GM19463 (cell line): ENCODE results near the gene PSMG4.
A peak's percentile ranks its signal among the peaks of the same experiment; 100 is the strongest.

ENCODE experiments used
- ATAC-seq: cut with Tn5 transposase; IDR thresholded peaks from one replicate; pipeline ENCODE4 v1.9.1; 2021; ENCODE audit warnings: mild to moderate bottlenecking, moderate library complexity; ENCODE audit not compliant: unreplicated experiment

The PSMG4 gene

DNA sequence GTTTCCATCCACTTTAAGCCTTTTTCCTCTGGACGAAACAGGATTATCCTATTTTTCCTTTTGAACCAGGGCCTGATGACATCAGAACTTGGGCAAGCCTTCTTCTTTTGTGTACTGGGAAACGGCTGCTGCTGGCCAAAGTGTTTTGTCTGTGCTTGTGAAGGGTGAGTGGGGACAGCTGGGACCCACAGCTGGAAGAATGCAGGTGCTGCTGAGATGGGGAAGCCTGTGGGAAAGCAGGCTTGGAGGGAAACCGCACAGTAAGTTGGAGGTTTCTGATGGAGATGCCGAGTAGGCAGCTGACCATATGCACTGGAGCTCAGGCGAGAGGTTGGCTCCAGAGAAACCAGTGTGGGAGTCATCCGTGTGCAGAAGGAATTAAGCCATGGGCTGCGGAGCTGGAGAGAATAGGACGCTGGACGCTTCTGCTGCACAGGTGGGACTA, 8.5 kb upstream of the PSMG4 start:
- no peak for ATAC-seq

- ATAC-seq, result peak; percentile 86
Observed at GRCh38 chr6:3251462-3252314, 7.1 kb upstream of the PSMG4 start.

DNA sequence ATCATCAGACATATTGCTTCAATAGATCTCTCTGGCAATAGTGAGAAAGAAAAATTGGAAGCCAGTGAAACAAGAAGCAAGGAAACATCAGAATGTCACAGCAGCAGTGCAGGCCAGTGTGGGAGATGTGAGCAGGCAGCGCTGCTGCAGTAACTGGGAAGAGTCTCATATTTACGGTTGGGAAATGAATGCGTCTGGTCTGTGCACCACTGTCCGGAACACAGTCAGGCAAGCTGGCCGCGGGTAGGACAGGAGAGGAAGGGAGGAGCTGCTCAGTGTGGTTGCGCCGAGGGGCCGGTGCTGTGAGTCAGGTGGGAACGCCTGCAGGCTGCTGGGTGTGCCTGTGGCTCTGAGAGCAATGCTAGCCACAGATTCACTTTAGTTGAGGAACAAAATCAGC, 6.4 kb upstream of the PSMG4 start:
- ATAC-seq, result no peak

DNA sequence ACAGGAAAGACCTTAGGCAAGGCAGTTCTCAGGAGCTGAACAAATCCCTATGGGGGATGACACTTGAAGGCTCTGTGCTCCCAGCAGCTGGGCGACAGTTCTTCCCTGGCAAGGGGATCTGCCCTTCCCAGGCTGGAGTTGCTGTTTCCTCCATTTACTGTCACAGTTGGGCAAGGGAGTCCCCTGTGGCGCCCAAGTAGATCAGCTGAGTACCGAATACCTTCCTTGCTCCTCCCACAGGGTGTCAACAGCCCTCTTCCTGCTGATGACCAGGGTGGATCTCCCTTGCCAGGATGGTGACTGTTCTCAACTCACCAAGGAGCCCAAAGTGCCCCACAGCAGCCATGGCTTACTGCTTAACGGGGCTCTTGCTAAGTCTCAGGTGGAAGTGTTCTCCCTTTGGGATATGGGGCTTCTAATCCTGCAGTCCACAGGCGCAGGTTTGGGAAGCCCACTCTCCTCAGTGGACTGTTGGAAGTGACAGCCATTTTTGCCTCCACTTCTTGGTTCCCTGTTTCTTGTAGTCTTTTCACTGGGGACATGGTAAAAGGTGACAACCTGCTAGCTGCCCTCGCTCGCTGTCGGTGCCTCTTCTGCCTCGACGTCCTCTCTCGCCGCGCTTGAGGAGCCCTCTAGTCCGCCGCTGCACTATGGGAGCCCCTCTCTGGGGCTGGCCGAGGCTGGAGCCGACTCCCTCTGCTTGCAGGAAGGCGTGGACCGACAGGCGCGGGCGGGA, 5.7 kb upstream of the PSMG4 start:
- no peak for ATAC-seq

DNA sequence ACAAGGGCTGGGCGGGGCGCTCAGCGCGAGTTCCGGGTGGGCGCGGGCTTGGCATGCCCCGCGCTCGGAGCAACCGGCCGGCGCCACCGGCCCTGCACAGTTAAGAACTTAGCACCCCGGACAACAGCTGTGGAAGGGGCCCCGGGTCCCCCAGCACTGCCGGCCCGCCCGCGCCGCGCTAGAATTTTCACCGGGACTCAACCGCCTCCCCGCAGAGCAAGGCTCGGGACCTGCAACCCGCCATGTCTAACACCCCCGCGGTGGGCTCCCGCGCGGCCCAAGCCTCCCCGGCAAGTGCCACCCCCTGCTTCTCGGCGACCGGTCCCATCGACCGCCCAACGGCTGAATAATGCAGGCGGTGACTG, 5.2 kb upstream of the PSMG4 start:
- no peak for ATAC-seq

- no peak for ATAC-seq
Observed at GRCh38 chr6:3258201-3258600, 546 bp upstream of the PSMG4 start.

DNA sequence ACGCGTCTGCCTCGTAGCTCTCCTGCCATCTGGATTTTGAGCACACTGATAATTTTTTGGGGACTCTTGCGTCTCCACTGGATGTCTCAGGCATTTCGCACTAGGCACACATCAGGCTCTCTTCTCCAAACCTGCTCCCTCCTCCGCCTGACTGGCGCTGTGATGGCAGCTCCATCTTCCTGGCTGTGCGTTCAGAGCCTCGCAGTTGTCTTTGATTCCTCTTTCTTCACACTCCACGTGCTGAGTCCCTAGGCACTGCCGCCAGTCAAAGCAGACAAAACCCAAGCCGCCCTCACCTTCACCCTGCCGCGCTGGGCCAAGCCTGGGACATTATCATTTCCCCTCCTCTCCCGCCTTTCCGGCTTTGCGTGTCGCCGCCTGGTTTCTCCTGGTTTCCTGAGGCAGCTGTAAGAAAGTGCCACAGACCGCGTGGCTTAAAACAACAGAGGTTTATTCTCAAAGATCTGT, 778 bp downstream of the PSMG4 start:
- peak; percentile 28 for ATAC-seq

DNA sequence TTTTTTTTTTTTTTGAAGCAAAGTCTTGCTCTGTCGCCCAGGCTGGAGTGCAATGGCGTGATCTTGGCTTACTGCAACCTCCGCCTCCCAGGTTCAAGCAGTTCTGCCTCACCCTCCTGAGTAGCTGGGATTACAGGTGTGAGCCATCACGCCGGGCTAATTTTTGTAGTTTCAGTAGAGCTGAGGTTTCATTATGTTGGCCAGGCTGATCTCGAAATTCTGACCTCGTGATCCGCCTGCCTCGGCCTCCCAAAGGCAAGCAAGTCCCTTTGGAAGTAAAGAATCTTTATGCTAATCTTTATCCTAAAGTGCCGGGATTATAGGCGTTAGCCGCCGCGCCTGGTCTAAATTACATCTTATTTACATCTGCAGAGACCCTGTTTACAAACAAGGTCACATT, 1.5 kb downstream of the PSMG4 start:
- no peak for ATAC-seq

DNA sequence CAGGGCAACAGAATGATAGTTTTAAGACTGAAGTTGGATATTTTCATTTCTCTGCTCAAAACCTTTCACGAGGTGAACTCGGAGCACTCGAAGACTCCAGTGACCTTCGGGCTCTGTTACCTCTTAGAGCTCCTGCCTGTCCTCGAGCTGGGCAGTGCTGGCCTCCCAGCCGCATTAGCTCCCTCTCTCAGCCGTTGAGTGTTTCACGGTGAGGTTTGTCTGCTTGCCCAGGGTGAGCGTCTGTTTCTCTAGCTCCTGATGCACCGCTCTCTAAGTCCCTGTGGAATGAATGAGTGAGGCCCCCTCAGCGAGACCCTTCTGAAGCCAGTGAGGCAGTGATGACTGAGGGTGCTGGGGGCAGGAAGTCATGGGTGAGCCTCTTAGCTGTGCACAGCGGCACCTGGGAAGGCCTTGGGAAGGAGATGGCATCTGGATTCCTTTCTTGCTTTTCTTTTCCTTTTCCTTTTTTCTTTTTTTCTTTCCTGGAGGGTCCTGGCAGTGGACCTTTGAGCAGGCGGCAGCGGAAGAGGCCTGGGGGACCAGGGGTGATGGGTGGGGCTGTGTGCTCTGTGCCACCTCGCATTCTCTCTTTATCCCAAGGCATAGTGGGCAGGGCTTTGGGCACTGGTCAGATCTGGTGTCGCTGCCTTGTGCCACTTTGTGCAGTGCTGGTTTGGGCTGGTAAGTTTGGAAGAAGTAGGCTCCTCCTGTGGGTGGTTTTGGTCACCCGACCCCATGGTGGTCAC, 2.2 kb downstream of the PSMG4 start:
- no peak for ATAC-seq

GRCh38 chr6:3261518-3261820, 2.7 kb downstream of the PSMG4 start:
- ATAC-seq, result no peak

DNA sequence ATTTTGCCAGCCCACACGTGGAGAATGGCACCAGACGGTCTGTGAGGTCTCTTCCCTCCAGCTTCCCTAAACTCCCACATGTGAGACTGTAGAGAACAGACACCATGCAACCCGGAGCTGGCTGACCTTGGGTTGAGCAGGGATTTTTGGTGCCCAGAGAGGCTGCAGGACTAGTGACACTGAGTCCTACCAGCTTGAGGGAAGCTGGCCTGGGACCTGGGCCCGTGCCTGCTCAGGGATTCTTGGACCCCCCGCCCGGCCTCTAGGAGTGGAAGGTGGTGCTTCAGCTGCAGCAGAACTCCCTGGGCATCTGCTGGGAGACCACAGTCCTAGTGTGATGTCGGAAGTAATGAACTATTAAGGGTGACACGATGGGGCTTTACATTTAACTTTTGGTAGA, 3.2 kb downstream of the PSMG4 start:
- ATAC-seq, result no peak

GRCh38 chr6:3263096-3263495, 4.3 kb downstream of the PSMG4 start:
- ATAC-seq, result no peak

- no peak for ATAC-seq
Observed at GRCh38 chr6:3264356-3264755, 5.6 kb downstream of the PSMG4 start.

GRCh38 chr6:3265671-3266070, 6.9 kb downstream of the PSMG4 start:
- no peak for ATAC-seq

- ATAC-seq, result no peak
Observed at GRCh38 chr6:3266170-3266569, 7.4 kb downstream of the PSMG4 start.

- no peak for ATAC-seq
Observed at GRCh38 chr6:3267162-3267561, 8.4 kb downstream of the PSMG4 start.

DNA sequence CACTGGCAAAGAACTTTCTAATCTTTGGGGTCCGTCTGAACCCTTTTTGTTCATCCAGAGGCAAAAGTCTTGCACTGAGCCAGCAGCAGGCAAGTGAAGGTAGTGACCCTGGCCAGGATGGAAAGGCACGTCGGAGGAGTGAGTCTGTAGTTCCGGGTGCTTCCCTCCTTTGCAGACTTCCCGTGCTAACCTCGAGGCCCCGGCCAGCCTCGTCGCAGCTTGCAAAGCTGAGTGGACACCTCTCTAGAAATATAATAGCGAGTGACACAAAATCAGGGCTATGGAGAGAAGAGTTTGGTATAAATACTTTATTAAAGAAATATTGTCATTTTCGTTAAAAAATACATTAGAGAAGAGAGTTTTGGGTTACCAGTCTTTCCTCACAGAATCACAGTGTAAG, 9.9 kb downstream of the PSMG4 start:
- no peak for ATAC-seq

GRCh38 chr6:3269281-3269975, 10.7 kb downstream of the PSMG4 start:
- ATAC-seq, result no peak

GRCh38 chr6:3270258-3270657, 11.5 kb downstream of the PSMG4 start:
- no peak for ATAC-seq

GRCh38 chr6:3271756-3272155, 13.0 kb downstream of the PSMG4 start:
- no peak for ATAC-seq

GRCh38 chr6:3272911-3273547, 14.3 kb downstream of the PSMG4 start:
- ATAC-seq, result no peak
